NCI-H2107 treated with DMSO at 0.1 percent for 48 hours (cell line): ENCODE measurements around the gene KDM4F.

Experiments
- DNase-seq: peaks from one replicate; lab custom pipeline; 2025; ENCODE audit not compliant: unreplicated experiment; lab: John Stamatoyannopoulos, UW

The KDM4F gene

DNA sequence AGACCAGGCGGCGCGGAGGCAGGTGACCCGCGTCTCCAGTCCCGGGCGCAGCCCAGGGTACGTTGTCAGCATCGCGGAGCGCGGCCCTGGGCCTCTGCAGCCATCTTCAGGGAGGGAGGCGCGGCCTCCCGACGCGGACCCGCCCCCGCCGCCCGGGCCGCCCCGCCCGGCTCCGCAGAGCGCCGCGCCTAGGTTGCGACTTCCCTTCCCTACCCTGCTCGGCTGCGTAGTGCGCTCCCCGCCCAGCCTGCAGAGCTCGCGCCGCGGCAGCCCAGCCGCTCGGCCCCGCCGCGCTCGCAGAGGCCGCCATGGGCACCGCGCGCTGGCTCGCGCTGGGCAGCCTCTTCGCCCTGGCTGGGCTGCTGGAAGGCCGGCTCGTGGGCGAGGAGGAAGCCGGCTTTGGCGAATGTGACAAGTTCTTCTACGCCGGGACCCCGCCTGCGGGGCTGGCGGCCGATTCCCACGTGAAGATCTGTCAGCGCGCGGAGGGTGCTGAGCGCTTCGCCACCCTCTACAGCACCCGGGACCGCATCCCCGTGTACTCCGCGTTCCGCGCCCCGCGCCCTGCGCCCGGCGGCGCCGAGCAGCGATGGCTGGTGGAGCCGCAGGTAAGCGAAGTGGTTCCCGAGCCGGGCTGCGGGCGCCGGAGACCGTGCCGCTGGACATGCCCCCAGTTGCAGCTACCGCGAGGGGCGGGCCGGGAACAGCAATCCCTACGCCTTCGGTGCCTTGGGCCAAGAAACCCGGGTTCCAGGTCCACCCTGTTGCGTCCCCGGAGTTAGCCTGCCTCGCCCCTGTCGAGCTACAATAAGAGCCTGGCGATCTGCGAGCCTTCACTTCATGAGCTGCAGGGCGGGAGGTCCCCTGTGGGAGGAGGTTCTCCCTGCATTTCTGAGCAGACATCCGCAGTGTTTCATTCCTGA, 40.7 kb downstream of the KDM4F start, which contains the start of gene ENDOD1:
TSS of gene ENDOD1 (plus strand) at position 227 of the 923 bp plus-strand sequence. CDS start at position 309, 82 bp downstream.
- DNase-seq, result no peak

DNA sequence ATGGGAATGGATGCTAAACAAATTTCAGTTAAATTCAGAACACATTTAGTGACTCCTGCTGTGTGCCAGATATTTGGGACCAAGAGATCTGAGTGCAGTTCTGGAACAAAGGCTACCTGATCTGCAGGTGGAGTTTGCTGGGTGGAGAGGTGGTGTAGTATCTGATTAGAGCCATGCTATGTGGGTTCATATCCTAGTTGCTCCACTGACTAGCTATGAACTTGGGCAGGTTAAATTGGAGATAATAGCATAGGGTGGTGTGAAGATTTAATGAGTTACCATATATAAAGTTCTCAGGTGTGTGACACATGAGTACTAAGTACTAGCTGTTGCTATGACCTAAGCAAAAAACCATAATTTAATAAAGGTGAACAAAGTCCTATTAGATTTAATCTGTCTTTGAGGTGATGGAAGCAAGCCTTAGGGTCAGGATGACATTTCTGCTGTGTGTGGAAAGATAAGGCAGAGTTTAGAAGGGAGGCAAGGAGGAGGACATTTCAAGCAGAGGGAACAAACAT, 42.5 kb downstream of the KDM4F start:
- no peak for DNase-seq

DNA sequence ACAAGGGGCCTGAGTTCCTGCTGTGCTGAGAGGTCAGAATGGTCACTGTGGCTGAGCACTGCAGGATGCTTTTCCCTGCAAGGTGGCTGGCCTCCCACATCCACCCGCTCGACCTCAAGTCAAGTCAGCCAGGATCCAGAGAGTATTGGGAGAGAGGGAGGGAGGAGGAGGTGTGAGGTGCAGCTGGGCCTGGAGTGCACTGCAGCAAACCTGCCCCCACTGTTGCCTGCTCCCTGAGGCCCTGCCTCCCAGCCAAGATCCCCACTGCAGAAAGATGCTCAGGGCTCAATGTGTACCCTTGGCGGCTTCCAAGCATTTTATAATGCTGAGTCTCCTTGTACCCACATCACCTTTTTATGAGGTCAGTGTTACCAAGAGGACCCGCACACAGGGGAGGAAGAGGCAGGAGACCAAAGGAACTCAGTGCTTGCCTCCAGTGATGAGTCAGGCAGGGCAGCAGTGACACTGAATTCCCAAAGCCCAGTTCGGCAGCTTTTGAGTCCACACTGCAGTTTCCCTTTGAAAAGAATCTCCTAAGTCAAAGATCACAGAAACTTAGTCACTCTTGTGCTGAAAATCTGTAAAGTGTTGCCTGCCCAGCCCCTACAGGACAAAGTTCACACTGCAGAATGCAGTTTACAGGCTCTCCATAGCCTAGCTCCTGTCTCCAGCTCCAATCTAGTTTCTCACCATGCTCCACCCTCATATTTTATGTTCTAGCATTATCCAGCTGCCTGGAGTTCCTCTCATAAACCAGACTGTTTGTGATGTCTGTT, 43.5 kb downstream of the KDM4F start:
- no peak for DNase-seq

DNA sequence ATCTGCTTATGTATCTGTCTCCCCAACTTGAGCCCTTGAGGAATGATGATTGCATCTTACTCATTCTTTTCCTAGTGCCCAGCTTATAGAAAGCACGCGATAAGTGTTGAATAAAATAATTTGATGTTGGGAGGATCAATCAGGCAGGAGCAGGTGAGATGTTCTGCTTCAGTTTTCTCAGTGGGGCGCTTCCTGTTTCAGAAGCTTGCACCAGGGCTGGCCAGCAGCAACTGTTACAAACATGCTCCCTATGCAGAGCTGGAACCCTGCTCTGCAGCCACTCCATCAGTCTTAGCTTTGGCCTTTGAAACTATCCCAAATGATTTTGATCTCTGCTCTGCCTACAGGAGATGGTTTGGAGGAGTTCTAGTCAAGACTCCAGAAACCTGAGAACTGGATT, 44.3 kb downstream of the KDM4F start:
- no peak for DNase-seq

DNA sequence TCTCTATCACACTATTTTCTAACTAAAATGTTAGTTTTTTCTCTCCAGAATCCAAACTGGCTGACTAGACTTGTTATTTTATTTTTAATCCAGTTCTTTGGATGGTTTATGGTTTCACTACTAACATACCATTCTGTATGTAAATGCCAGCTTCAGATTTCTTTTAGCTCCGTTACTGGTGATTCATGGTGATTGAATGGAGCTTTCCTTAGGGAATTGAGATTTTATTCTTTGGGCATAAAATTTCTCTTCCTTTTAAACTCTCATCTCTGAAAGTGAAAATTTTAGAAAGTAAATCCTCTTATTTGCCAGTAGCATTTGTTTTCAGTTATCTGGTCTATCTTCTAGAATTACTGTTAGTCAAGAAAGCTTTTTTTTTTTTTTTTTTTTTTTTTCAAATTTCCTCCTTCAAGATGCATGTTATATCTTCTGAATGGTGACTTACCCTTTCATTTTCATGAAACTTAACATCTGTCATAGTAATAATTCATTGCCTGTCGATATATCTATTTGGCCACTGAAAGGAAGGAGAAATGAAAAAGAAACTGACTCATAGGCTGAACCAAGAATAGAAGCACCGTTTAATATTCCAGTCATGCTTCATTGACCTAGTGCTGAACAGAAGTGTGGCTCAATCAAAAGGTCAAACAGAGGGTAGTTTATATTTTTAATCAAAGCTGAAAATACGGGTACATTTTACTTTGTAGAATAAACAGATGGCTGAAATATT, 46.8 kb downstream of the KDM4F start:
- DNase-seq, result no peak

DNA sequence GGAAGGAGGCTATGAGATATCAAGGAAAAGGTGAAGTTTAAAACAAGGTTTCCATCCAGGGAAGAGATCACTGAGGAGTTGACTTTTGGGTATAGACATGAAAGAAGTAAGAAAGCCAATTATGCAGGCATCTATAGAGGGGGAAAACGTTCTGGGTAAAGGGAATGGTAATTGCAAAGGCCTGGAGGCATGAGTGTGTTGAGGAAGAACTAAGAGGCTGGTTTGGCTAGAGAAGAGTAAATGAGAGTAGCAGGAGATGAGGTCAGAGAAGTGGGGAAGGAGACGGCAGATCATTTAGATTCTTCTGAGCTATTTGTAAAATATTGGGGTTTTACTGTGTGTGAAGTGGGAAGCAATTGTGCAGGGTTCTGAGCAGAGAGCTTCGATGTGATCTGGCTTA, 48.0 kb downstream of the KDM4F start:
- no peak for DNase-seq

DNA sequence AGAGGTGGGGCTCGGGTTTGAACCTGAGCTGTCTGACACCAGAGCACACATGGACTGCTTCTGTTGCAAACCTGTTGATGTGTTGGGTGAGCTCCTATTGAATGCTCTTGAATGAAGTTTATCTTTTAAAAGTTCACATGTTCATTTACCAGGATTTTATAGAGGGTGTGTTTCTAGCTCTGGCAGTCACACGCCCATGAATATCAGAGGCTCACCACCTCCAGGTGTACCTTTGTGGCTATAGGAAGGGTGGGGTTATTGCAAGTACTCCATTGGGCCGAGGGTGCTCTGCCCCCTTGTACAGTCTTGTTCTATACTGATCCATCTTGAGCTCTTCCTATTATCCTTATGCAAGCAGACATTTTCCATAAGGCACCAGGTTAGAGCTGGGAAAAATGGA, 49.6 kb downstream of the KDM4F start:
- DNase-seq, result no peak

DNA sequence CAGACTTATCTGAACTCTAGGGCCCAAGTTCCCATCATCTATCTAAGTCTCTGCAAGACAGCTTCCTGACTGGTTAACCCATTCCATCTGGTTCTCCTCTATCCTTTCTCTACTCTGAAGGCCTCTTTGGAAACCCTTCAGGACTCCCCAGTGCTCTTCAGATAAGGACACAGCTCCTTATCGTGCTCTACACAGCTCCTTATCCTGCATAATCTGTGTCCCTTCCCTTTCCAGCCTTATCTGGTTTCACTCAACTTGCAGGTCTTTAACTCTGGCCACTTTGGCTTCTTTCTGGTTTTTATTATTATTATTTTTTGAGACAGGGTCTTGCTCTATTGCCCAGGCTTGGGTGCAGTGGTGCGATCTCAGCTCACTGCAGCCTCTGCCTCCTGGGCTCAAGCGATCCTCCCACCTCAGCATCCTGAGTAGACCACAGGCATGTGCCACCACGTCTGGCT, 51.0 kb downstream of the KDM4F start:
- DNase-seq, result no peak
